ENCODE results near the gene PLSCR4.
"Not testable (repeated sequence)": the region's sequence is repeated elsewhere in the genome, so short reads cannot be mapped to it uniquely, and the experiment has no call there.

PLSCR4 gene

GRCh38 chr3:146246526-146246925 is 4.4 kb downstream of the PLSCR4 start:
- no peak for DNase-seq (ENCODE audit: low spot score)

- no peak for DNase-seq (ENCODE audit: low spot score)
Measured at GRCh38 chr3:146243559-146243958, 7.3 kb downstream of the PLSCR4 start.

- no peak for DNase-seq (ENCODE audit: low spot score)
Measured at GRCh38 chr3:146241523-146242240, 9.2 kb downstream of the PLSCR4 start.

- no peak for DNase-seq (ENCODE audit: low spot score)
Measured at GRCh38 chr3:146233487-146233886, 17.4 kb downstream of the PLSCR4 start.

- no peak for DNase-seq (ENCODE audit: low spot score)
Measured at GRCh38 chr3:146227486-146227885, 23.4 kb downstream of the PLSCR4 start.

GRCh38 chr3:146226881-146227280 is 24.0 kb downstream of the PLSCR4 start:
- DNase-seq (ENCODE audit: low spot score), result no peak

GRCh38 chr3:146225458-146225857 is 25.4 kb downstream of the PLSCR4 start:
- DNase-seq (ENCODE audit: low spot score), result not testable (repeated sequence)

- DNase-seq (ENCODE audit: low spot score), result no peak
Measured at GRCh38 chr3:146223401-146224373, 27.2 kb downstream of the PLSCR4 start.

- DNase-seq (ENCODE audit: low spot score), result no peak
Measured at GRCh38 chr3:146222204-146223046, 28.5 kb downstream of the PLSCR4 start.

- no peak for DNase-seq (ENCODE audit: low spot score)
Measured at GRCh38 chr3:146221276-146221675, 29.6 kb downstream of the PLSCR4 start.

- DNase-seq (ENCODE audit: low spot score), result no peak
Measured at GRCh38 chr3:146218880-146219866, 31.7 kb downstream of the PLSCR4 start.

- DNase-seq (ENCODE audit: low spot score), result no peak
Measured at GRCh38 chr3:146217324-146217723, 33.6 kb downstream of the PLSCR4 start.

- DNase-seq (ENCODE audit: low spot score), result no peak
Measured at GRCh38 chr3:146214493-146214892, 36.4 kb downstream of the PLSCR4 start.

GRCh38 chr3:146209371-146209770 is 41.5 kb downstream of the PLSCR4 start:
- DNase-seq (ENCODE audit: low spot score), result no peak

- no peak for DNase-seq (ENCODE audit: low spot score)
Measured at GRCh38 chr3:146203776-146204175, 47.1 kb downstream of the PLSCR4 start.

- no peak for DNase-seq (ENCODE audit: low spot score)
Measured at GRCh38 chr3:146200461-146201220, 50.3 kb downstream of the PLSCR4 start.

GRCh38 chr3:146199762-146200161 is 51.1 kb downstream of the PLSCR4 start:
- no peak for DNase-seq (ENCODE audit: low spot score)

GRCh38 chr3:146196789-146197188 is 54.1 kb downstream of the PLSCR4 start:
- DNase-seq (ENCODE audit: low spot score), result no peak

- no peak for DNase-seq (ENCODE audit: low spot score)
Measured at GRCh38 chr3:146195605-146196004, 55.3 kb downstream of the PLSCR4 start.

- no peak for DNase-seq (ENCODE audit: low spot score)
Measured at GRCh38 chr3:146195030-146195429, 55.9 kb downstream of the PLSCR4 start.

Measured in left forelimb (tissue), 1 donor.